Astrocyte of the cerebellum (primary cell): ENCODE results near the gene CACNA2D1.

ENCODE experiments used
- DNase-seq: peaks from one replicate; pipeline ENCODE4 v3.0.0-alpha.2; 2011; ENCODE audit warnings: low read depth
- H3K4me3 ChIP-seq: 2 replicates; pipeline ENCODE4 v1.5.1; 2011; ENCODE audit warnings: mild to moderate bottlenecking, low read depth, low read length, moderate library complexity
- CTCF ChIP-seq: IDR thresholded peaks from 2 replicates; pipeline ENCODE4 v1.5.1; 2012; ENCODE audit warnings: low read length, low read depth, moderate library complexity, mild to moderate bottlenecking; ENCODE audit errors: missing control alignments
- in situ Hi-C: cut with HindIII; loops from 2 replicates; pipeline ENCODE4 v1.10.0; 2017; ENCODE audit warnings: low sequenced_read_pairs

Gene CACNA2D1

GRCh38 chr7:82036146-82036886 is 407.3 kb downstream of the CACNA2D1 start:
- in situ Hi-C loops, result loop anchor here (25.0 kb wide), 1 partner anchor 701 kb away; no protein-coding TSS in a partner anchor
- peak; percentile 33 for DNase-seq
- no peak overlapping the region for H3K4me3 ChIP-seq
- TF ChIP-seq CTCF, result no peak

GRCh38 chr7:82035456-82035855 is 408.1 kb downstream of the CACNA2D1 start:
- no peak for TF ChIP-seq CTCF
- in situ Hi-C loops, result loop anchor here (25.0 kb wide), 1 partner anchor 702 kb away; no protein-coding TSS in a partner anchor
- no peak for DNase-seq
- no peak overlapping the region for H3K4me3 ChIP-seq

GRCh38 chr7:82032901-82033300 is 410.7 kb downstream of the CACNA2D1 start:
- in situ Hi-C loops, result loop anchor here (25.0 kb wide), 1 partner anchor 704 kb away; no protein-coding TSS in a partner anchor
- no peak for DNase-seq
- TF ChIP-seq CTCF, result no peak
- no peak overlapping the region for H3K4me3 ChIP-seq

GRCh38 chr7:82029236-82029913 is 414.2 kb downstream of the CACNA2D1 start:
- TF ChIP-seq CTCF, result no peak
- no peak overlapping the region for H3K4me3 ChIP-seq
- no peak for DNase-seq
- in situ Hi-C loops, result loop anchor here (25.0 kb wide), 1 partner anchor 708 kb away; no protein-coding TSS in a partner anchor

GRCh38 chr7:82028097-82028496 is 415.5 kb downstream of the CACNA2D1 start:
- TF ChIP-seq CTCF, result no peak
- H3K4me3 ChIP-seq, result no peak overlapping the region
- in situ Hi-C loops, result loop anchor here (25.0 kb wide), 1 partner anchor 709 kb away; no protein-coding TSS in a partner anchor
- DNase-seq, result no peak

- no peak for TF ChIP-seq CTCF
Observed at GRCh38 chr7:82021713-82022112, 421.9 kb downstream of the CACNA2D1 start.

More at GRCh38 chr7:82021713-82022112, 421.9 kb downstream of the CACNA2D1 start:
- in situ Hi-C loops, result loop anchor here (25.0 kb wide), 1 partner anchor 509 kb away; no protein-coding TSS in a partner anchor
- H3K4me3 ChIP-seq, result no peak overlapping the region
- no peak for DNase-seq
